Pulmonary artery endothelial cell (primary cell): ENCODE measurements around the gene REEP3. TPM values are rescaled to one million over a fixed set of nuclear protein-coding genes. Genes with fewer than 3 reads are reported as not detected.
"Not testable (repeated sequence)": the region's sequence is repeated elsewhere in the genome, so short reads cannot be mapped to it uniquely, and the experiment has no call there.

ENCODE experiments used
- DNase-seq: peaks from one replicate; pipeline ENCODE4 v3.0.0-alpha.2; 2011; ENCODE audit warnings: low read depth, low spot score
- total RNA-seq: library from RNA; depleted of rRNA; stranded (reverse); fragments of >200 nt; gene quantifications from 2 replicates; pipeline ENCODE4 v1.2.3, GENCODE V29; 2014

The REEP3 gene, protein sequence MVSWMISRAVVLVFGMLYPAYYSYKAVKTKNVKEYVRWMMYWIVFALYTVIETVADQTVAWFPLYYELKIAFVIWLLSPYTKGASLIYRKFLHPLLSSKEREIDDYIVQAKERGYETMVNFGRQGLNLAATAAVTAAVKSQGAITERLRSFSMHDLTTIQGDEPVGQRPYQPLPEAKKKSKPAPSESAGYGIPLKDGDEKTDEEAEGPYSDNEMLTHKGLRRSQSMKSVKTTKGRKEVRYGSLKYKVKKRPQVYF
- 39.4 and 61.2 TPM in 2 replicates for total RNA-seq

DNA sequence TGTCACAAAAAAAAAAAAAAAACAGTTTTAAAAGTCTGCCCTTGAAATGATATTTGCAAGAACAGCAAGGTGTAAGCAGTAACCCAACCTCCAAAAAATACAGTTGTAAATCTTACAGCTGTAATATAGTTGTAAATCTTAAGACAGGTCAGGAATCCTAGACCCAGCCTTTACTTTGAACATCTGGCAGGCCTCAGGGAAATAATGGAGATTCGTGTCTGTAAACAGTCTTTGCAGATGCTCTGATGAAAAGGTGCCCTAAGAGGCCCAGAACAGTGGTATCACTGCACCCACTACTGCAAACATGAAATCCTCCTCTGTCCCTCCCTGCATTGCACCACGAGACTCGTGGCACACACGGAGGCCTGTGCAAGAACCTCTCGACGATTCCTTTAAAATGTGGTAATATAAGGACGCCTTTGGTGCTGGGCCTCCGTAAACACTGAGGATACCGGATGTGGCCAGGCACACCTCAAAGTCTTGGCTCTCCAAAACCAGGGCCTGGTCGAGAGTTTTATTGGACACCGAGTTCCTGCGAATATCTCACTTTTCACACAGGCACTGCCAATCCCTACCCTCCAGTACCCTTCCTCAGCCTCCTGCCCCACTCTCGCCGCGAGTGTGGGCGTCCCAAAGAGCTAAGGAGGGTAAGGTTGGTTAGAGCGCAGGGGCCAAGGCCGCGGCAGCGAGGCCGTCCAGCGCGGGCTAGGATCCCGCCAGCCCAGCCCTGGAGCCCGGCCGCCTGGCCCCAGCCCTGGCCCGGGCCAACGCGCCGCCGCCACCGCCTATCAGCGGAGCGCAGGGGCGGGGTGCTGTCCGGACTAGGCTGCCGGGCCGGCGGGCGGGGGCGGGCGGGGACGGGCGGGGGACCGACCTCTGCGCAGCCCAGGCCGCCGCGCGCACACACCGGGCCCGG lies at the start of gene REEP3:
TSS of gene REEP3 (plus strand) at position 902 of the 916 bp plus-strand sequence. CDS start 145 bp downstream, outside the sequence.
- no peak for DNase-seq

DNA sequence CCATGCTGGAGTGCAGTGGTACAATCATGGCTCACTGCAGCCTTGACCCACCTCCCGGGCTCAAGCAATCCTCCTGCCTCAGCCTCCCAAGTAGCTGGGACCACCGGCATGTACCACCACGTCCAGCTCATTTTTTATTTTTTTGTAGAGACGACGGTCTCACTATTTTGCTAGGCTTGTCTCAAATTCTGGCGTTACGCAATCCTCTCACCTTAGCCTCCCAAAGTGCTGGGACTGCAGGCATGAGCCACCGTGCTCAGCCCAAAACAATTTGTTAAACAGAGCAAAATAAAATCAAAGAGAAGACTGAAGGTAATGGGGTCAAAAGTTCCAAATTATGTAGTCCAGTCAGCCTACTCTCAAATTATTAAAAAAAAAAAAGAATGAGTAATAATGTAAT lies 46.7 kb upstream of the REEP3 start:
- no peak for DNase-seq

DNA sequence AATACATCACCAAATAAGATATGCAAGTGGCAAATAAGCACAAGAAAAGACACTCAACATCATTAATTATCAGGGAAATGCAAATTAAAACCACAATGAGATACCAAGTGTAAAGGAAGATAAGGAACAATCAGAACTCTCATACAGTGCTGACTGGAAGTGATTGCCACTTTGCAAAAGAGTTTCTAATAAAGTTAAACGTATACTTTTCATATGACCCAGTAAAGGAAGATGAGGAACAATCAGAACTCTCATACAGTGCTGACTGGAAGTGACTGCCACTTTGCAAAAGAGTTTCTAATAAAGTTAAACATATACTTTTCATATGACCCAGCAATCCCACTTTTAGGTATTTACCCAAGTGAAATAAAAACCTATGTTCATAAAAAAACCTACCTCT lies 43.3 kb upstream of the REEP3 start:
- DNase-seq: no peak

DNA sequence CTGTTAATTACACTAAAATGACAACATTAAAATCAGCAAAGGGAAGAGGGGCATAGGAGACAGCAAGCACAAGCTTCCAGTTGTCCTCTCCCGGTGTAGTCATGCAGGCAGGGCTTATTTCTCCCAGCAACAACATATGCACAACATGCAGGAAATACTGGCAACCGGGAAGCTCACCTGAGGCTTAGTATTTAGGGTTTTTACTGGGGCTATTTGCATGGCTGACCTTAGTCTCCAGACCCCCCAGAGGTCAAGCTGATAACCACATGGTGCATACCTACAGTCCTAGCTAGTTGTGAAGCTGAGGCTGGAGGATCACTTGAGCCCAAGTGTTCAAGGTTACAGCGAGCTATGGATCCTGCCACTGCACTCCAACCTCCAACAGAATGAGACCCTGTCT lies 42.6 kb upstream of the REEP3 start:
- no peak for DNase-seq

DNA sequence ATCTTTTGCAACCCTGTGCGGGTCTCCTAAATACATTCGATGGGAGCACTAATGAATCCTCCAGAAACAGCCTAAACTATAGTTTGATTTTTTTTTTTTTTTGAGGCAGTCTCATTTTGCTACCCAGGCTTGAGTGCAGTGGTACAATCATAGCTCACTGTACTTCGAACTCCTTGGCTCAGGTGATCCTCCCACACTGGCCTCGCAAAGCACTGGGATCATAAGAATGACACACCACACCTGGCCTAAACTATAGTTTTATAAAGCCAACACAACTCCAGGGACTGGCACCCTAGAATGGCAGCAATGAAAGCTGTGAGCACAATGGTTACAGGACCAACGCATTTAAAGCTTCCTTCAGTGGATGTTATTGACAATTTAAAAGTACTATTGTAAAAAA lies 41.0 kb upstream of the REEP3 start:
- DNase-seq: no peak

DNA sequence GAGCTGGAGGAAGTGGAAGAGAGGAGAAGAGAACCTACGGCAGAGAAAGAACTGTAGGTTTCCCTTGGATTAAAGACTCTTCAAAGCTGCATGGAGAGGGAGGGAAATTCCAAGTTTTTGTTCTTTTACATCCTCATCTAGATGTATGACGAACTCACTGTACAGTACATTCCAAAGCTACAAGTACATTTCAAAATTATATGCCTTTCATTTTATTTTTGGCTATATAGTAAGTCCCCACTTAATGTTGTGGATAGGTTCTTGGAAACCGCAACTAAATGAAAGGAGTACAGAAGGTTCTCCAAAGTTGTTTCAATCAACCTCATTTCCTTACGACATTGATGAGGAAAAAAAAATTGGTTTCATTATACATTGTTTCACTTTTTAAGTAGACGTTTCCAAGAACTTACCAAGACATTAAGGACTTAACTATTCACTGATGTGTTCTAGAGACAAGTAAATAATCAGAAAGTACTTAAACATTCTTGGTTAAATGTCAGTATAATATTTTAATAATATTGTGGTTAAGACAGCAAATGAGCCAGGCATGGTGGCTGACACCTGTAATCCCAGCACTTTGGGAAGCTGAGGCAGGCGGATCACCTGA lies 39.3 kb upstream of the REEP3 start:
- no peak for DNase-seq

DNA sequence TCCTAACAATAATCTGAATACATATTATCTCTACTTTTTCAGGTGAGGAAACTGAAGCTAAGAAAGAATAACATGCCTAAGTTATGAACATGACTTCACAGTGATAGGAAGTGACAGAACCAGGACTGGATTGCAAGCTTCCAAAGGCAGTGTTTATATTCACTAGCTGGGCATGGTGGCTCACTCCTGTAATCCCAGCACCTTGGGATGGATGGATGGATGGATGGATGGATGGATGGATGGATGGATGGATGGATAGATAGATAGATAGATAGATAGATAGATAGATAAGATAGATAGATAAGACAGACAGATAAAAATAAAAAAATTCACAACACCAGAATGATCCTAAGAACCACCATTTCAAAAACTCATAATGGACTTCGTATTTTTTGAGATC lies 37.2 kb upstream of the REEP3 start:
- DNase-seq: no peak

DNA sequence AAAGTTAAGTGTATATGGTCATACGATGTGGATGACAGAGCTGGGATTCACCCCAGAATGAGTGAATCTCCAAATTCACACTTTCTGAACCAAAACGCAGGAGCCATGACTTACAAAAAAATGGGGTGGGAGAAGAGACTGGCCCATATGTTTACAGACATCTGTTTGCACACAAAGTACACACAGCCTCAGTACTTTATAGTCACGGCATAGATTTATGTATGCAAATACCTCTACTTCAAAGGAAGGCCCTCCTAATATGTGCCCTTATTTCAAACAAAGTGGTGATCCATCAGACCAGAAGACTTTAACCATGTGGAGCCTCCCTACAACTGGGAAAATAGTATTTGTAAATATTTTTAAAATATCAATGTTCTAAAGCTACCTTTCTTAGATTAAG lies 33.2 kb upstream of the REEP3 start:
- DNase-seq: no peak

DNA sequence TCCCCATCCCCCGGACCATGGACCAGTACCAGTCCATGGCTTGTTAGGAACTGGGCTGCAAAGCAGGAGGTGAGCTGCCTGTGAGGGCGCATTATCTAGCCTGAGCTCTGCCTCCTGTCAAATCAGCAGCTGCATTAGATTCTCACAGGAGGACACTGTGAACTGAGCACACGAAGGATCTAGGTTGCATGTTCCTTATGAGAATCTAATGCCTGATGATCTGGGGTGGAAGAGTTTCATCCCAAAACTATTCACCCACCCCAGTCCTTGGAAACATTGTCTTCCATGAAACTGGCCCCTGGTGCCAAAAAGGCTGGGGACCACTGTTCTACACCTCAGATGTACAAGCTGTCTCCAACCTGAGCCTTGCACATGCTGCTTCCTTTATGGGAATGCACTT lies 31.4 kb upstream of the REEP3 start:
- DNase-seq: no peak

DNA sequence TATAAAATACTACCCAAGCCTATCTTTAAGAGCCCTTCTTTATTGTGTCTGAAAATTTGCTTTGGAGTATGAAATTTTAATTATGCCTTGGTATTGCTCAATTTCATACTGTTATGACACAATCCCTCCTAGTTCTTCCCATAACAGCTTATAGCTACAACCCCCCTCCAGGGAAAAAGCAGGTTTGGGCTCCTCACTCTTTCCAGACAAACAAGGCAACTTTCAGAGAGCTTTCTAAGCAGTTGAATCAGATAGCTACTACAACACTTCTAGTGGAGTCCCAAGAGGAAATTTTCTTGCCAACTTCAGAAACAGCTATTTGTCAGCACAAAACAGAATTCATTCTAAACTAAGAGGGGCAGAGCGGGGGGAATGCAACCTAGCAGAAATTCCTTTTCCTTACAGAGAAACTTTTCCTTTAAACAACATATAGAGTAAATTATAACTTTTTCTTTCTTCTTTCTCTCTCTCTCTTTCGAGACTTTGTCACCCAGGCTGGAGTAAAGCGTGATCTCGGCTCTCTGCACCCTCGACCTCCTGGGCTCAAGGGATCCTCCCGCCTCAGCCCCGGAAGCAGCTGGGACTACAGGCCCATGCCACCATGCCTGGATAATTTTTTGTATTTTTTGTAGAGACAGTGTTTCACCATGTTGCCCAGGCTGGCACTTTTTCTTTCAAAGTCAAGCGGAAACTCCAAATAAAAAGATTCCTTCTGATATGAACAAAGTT lies 29.4 kb upstream of the REEP3 start:
- DNase-seq: no peak

DNA sequence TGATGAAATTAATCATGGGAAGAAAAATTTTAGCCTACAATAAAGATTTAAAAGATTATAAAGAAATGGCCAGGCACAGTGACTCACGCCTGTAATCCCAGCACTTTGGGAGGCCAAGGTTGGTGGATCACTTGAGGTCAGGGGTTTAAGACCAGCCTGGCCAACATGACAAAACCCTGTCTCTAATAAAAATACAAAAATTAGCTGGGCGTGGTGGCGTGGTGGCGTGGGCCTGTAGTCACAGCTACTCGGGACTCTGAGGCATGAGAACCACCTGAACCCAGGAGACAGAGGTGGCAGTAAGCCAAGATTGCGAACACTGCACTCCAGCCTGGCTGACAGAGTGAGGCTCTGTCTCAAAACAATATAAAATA lies 28.9 kb upstream of the REEP3 start:
- not testable (repeated sequence) for DNase-seq

DNA sequence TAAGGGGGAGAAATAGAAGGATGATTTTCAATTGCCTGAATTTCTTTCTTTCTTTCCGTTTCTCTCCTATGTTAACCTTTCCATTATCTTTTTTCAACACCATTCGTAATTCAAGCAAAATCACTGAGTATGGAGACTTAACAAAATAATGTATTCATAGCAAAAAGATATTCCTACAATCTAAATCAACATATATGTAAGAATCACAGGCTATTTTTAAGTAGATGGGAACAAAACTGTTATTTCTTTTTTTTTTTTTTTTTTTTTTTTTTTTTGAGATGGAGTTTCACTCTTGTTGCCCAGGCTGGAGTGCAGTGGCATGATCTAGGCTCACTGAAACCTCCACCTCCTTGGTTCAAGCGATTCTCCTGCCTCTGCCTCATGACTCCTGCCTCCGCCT lies 28.2 kb upstream of the REEP3 start:
- DNase-seq: no peak

DNA sequence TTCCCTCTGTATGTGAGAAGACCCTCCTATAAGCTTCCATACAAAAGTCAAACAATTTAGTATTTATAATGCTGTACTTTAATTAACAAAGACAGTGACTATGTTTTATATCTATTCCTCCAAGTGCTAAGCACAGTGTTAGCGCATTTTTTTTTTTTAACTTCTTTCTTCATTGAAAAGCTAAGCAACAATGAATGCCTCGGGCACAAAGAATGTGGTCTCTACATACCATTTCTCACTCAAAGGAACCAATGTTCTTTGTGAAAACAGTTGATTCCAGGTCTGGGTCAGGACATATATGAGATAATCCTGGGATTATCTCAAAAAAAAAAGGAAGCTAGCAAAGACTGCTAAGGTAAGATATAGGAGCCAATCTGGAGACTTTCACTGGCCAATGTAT lies 26.2 kb upstream of the REEP3 start:
- no peak for DNase-seq

DNA sequence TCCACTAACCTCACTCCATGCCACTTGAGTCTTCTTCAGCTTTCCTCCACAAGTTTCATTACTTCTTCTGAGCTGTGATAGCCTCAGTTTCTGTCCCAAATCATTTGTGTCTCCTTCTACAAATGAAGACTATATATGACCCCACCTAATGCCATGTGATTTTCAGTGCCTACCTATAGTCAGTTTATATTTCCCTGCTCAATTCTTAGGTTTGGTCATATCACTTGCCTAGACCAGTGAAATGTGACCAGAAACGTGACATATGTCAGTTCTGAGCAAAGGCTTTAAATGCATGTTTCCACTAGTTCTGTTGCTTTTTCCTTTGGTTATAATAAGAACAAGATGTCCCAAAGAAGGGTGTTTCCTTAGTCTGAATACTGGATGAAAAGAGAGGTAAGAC lies 24.6 kb upstream of the REEP3 start:
- DNase-seq: no peak

DNA sequence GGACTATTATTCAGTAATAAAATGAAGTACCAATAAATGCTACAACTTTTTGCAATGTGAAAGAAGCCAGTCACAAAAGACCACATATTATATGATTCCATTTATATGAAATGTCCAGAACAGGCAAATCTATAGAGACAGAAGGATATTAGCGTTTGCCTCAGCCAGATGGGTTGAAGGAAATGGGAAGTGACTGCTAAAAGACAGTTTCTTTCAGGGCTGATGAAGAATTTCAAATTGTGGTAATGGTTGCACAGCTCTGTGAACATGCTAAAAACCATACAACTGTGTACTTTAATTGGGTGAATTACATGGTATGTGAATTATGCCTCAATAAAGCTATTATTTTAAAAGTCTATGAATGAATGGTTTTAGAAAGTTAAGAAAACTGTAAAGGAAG lies 23.9 kb upstream of the REEP3 start:
- no peak for DNase-seq

DNA sequence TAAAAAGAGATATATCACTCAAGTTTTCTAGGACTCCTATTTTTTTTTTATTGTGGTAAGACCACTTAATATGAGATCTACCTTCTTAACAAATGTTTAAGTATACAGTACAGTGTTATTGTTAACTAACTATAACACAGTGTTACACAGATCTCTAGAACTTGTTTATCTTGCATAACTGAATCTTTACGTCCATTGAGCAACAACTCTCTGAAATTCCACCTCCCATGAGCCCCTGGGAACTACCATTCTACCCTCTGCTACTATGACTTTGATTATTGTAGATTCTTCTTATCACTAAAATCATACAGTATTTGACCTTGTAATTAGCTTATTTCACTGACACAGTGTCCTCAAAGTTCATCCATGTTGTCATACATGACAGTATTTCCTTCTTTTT lies 22.5 kb upstream of the REEP3 start:
- DNase-seq: no peak

DNA sequence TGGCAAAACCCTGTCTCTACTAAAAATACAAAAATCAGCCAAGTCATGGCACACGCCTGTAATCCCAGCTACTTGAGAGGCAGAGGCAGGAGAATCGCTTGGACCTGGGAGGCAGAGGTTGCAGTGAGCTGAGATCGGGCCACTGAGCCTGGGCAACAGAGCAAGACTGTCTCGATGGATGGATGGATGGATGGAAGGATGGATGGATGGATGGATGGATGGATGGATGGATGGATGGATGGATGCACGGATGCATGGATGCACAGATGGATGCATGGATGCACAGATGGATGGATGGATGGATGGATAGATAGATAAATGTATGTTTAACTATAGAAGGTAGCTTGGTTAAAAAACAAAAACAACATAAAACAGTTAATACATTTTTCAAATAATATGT lies 20.6 kb upstream of the REEP3 start:
- not testable (repeated sequence) for DNase-seq

DNA sequence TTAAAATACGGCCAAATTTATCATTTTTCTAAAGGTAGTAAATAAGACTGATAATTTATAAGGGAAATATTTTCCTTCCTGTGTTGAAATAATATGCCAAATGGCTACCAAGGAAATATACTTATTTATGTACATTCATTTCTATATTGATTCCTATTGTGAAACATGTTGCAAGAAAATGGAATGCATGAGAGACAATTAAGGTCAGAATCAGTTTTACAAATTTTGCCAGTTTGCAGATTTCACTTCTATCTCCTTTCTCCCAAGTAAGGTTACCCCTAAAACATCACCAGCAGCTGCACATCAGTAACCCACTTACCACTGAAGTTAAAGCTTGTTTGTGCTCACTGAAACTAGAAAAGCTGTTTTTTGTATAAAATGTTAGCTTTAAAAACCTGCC lies 19.2 kb upstream of the REEP3 start:
- DNase-seq: no peak

DNA sequence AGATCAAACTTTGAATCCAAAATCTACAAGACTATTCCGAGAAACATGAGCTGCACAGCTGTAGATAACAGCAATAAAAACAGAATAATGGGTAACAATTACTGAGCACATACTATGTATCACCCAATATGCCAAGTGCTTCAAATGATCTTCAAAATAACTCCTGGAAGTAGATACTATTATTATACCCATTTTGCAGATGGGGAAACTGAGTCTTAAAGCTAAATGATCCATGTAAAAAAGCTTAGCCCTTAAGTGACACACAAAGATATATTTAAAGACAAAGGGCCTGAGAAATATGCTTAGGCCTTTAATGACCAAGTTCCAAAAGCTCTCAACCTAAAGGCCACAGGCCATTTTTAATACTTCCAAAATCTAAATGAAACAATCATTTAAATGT lies 18.4 kb upstream of the REEP3 start:
- no peak for DNase-seq

DNA sequence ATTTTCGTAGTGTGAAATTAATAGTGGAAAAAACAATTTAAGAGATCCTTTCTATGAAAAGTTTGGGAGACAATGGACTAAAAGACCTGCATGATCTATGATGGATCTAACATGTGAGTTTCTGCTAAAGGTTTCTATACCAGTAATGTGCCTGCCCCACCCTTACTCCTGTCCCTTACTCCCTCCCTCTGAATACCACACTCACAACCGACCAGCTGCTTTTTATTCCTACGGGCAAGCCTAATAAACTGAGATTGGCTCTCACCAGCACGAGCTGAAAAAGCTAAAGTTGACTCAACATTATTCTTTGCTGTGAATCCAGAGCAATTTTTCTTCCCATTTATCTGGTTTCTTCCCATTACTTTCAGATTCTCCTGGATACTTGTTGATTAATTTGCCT lies 17.8 kb upstream of the REEP3 start:
- no peak for DNase-seq

DNA sequence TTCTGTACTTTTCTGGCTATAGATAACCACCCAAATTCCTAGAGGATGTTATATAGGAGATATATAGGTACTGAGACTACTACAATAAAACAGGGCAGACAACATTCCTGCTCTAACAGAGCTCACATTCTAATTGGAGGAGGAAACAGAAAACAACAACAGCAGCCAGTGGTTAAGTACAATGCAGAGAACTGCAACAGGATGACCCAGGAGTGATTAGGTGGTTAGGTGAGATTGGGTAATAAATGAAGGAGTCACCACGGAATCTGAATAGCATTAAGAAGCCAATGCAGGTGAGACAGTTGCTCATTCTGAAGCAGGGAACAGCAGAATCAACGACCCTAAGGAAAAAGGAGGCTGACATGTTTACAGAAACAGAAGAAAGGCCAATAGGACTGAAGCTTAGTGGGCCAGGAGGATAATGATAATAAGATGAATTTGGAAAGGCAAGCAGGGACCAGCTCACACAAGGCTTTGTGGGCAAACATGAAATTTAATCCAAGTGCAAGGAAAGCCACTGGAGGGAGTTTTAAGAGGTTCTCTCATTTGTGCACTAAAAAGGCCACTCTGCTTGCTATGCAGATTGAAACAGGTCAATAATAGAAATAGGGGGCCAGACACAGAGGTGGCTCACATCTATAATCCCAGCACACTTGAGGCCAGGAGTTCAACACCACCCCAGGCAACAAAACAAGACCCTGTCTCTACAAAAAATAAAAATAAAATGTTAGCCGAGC lies 16.9 kb upstream of the REEP3 start:
- DNase-seq: no peak
